ENCODE measurements around the gene DYNLT4. TPM values are rescaled to one million over a fixed set of nuclear protein-coding genes. Genes with fewer than 3 reads are reported as not detected.
A peak's percentile ranks its signal among the peaks of the same experiment; 100 is the strongest.

DYNLT4 gene
- total and polyA plus RNA-seq, 2 of the 13 experiments (the other 11 are each of a cell fraction or from before 2014, with no cell fraction given) = 0.77 TPM; not detected in 1

DNA sequence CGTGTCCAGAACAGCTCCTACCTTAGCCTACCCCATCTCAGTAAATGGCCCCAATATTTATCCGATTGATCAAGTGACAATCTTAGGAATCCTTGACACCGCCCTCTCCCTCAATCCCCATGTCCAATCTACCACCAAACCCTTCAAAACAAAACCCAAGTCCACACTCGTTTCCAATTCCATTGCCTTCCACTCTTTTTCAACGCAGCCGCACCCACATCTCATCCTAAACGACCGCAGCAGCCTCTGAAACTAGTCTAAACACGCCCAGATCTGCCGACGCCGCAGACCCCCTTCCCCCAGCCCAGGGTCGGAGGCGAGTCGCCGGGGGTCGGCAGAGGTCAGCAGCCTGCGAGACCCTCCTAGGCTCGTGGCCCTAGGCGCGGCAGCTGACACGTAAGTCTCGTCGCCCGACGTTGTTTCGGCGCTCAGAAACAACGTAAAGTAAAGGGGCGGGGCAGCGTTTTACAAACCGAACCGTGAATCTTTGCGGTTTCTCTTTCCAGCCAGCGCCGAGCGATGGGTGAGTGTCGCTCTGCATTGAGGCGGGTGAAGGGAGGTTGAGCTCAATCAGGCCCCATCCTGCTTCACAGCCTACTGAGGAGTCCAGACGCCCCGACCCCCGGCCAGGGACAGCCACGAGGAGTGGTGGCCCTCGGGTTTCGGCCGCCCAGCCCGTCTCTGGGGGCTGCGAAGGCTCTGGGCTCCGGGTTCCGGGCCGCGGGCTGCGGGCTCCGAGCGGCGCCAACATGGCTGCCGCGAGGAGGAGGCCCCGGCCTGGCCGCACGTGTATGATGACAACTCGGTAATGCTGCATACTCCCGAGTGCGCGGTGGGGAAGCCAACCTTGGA lies 31.8 kb downstream of the DYNLT4 start, which contains the start of gene RPS8 (continued):
- TF ChIP-seq, protein P1, sequence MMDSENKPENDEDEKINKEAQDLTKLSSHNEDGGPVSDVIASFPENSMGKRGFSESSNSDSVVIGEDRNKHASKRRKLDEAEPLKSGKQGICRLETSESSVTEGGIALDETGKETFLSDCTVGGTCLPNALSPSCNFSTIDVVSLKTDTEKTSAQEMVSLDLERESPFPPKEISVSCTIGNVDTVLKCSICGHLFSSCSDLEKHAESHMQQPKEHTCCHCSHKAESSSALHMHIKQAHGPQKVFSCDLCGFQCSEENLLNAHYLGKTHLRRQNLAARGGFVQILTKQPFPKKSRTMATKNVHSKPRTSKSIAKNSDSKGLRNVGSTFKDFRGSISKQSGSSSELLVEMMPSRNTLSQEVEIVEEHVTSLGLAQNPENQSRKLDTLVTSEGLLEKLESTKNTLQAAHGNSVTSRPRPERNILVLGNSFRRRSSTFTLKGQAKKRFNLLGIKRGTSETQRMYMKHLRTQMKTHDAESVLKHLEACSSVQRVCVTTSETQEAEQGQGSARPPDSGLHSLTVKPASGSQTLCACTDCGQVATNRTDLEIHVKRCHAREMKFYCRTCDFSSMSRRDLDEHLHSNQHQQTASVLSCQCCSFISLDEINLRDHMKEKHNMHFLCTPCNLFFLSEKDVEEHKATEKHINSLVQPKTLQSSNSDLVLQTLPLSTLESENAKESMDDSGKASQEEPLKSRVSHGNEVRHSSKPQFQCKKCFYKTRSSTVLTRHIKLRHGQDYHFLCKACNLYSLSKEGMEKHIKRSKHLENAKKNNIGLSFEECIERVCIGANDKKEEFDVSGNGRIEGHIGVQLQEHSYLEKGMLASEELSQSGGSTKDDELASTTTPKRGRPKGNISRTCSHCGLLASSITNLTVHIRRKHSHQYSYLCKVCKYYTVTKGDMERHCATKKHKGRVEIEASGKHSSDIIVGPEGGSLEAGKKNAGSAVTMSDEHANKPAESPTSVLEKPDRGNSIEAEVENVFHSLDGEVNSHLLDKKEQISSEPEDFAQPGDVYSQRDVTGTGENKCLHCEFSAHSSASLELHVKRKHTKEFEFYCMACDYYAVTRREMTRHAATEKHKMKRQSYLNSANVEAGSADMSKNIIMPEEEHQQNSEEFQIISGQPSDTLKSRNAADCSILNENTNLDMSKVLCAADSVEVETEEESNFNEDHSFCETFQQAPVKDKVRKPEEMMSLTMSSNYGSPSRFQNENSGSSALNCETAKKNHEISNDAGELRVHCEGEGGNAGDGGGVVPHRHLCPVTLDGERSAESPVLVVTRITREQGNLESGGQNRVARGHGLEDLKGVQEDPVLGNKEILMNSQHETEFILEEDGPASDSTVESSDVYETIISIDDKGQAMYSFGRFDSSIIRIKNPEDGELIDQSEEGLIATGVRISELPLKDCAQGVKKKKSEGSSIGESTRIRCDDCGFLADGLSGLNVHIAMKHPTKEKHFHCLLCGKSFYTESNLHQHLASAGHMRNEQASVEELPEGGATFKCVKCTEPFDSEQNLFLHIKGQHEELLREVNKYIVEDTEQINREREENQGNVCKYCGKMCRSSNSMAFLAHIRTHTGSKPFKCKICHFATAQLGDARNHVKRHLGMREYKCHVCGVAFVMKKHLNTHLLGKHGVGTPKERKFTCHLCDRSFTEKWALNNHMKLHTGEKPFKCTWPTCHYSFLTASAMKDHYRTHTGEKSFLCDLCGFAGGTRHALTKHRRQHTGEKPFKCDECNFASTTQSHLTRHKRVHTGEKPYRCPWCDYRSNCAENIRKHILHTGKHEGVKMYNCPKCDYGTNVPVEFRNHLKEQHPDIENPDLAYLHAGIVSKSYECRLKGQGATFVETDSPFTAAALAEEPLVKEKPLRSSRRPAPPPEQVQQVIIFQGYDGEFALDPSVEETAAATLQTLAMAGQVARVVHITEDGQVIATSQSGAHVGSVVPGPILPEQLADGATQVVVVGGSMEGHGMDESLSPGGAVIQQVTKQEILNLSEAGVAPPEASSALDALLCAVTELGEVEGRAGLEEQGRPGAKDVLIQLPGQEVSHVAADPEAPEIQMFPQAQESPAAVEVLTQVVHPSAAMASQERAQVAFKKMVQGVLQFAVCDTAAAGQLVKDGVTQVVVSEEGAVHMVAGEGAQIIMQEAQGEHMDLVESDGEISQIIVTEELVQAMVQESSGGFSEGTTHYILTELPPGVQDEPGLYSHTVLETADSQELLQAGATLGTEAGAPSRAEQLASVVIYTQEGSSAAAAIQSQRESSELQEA (CRISPR knock-in tag; IDR thresholded peaks at IDR 0.05; ENCODE audit: not compliant biosample characterization) = peak; percentile 37
- TF ChIP-seq, protein P2, sequence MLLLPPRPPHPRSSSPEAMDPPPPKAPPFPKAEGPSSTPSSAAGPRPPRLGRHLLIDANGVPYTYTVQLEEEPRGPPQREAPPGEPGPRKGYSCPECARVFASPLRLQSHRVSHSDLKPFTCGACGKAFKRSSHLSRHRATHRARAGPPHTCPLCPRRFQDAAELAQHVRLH (CRISPR knock-in tag; IDR thresholded peaks at IDR 0.05; ENCODE audit: borderline replicate concordance, low read depth) = 0 out of 2 replicates have a peak, but pooled peaks have one; percentile 39
- TF ChIP-seq SETDB1 (CRISPR knock-in tag; IDR thresholded peaks at IDR 0.05; ENCODE audit: borderline replicate concordance) (no peak), CBX1 (IDR thresholded peaks at IDR 0.05; ENCODE audit: low read depth) (peak; percentile 67), YEATS2 (CRISPR knock-in tag; IDR thresholded peaks at IDR 0.05; ENCODE audit: borderline replicate concordance) (peak; percentile 100), ARID2 (CRISPR knock-in tag; IDR thresholded peaks at IDR 0.05; ENCODE audit: borderline replicate concordance) (no peak), HNRNPH1 (optimal IDR thresholded peaks at IDR 0.05; ENCODE audit: low read depth, low read length) (no peak), ZNF678 (CRISPR knock-in tag; IDR thresholded peaks at IDR 0.05) (peak; percentile 50; the same call in 1 of the 2 replicates), ZNF264 (CRISPR knock-in tag; IDR thresholded peaks at IDR 0.05) (peak; percentile 72; the same call in 1 of the 2 replicates), HNRNPUL1 (IDR thresholded peaks at IDR 0.05; ENCODE audit: low read depth, low read length) (no peak), SP4 (CRISPR knock-in tag; IDR thresholded peaks at IDR 0.05) (peak; percentile 85), GATAD1 (CRISPR knock-in tag; IDR thresholded peaks at IDR 0.05) (peak; percentile 97), DNMT1 (CRISPR knock-in tag; IDR thresholded peaks at IDR 0.05) (no peak), ZNF282 (IDR thresholded peaks at IDR 0.05; ENCODE audit: partially characterized antibody) (no peak), CREB1 (IDR thresholded peaks at IDR 0.05) (peak; percentile 98), CREB1 (CRISPR knock-in tag; IDR thresholded peaks at IDR 0.05) (peak; percentile 100), POLR2AphosphoS5 (IDR thresholded peaks at IDR 0.05; ENCODE audit: low read depth, low read length) (peak; percentile 99)
- TF ChIP-seq, protein P3, sequence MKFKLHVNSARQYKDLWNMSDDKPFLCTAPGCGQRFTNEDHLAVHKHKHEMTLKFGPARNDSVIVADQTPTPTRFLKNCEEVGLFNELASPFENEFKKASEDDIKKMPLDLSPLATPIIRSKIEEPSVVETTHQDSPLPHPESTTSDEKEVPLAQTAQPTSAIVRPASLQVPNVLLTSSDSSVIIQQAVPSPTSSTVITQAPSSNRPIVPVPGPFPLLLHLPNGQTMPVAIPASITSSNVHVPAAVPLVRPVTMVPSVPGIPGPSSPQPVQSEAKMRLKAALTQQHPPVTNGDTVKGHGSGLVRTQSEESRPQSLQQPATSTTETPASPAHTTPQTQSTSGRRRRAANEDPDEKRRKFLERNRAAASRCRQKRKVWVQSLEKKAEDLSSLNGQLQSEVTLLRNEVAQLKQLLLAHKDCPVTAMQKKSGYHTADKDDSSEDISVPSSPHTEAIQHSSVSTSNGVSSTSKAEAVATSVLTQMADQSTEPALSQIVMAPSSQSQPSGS (CRISPR knock-in tag; IDR thresholded peaks at IDR 0.05) = peak; percentile 72
- TF ChIP-seq, protein P4, sequence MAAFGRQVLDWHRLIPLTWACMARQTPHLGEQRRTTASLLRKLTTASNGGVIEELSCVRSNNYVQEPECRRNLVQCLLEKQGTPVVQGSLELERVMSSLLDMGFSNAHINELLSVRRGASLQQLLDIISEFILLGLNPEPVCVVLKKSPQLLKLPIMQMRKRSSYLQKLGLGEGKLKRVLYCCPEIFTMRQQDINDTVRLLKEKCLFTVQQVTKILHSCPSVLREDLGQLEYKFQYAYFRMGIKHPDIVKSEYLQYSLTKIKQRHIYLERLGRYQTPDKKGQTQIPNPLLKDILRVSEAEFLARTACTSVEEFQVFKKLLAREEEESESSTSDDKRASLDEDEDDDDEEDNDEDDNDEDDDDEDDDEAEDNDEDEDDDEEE (CRISPR knock-in tag; IDR thresholded peaks at IDR 0.05) = 0 out of 2 replicates have a peak, but pooled peaks have one; percentile 74
